ENCODE measurements around the gene ACTN4. TPM values are rescaled to one million over a fixed set of nuclear protein-coding genes. Genes with fewer than 3 reads are reported as not detected.

ACTN4 gene
- polyA plus RNA-seq, 1 experiment = 970 TPM

- no peak for TF ChIP-seq CTCF (IDR thresholded peaks at IDR 0.05; ENCODE audit: insufficient read depth, low read depth, low read length)
- Histone ChIP-seq H3K4me3 (ENCODE audit: low read depth, low read length) (no peak overlapping the region), H3K27me3 (ENCODE audit: control insufficient read depth, insufficient read depth, low read length) (no peaks in the 10 kb centered on the region), H3K36me3 (ENCODE audit: control insufficient read depth, insufficient read depth, low read length) (peaks cover 82% of the 10 kb centered on the region)
- CTCF ChIA-PET = no interaction called here
- DNase-seq (ENCODE audit: low read depth) = no peak
- POLR2A ChIA-PET = no interaction called here
Observed at GRCh38 chr19:38705197-38706019, 58.0 kb downstream of the ACTN4 start.

- DNase-seq (ENCODE audit: low read depth) = no peak
- H3K36me3 ChIP-seq (ENCODE audit: control insufficient read depth, insufficient read depth, low read length) = peaks cover 86% of the 10 kb centered on the region
- no peaks in the 10 kb centered on the region for H3K27me3 ChIP-seq (ENCODE audit: control insufficient read depth, insufficient read depth, low read length)
- H3K4me3 ChIP-seq (ENCODE audit: low read depth, low read length) = no peak overlapping the region
- no peak for TF ChIP-seq CTCF (IDR thresholded peaks at IDR 0.05; ENCODE audit: insufficient read depth, low read depth, low read length)
- POLR2A ChIA-PET = interaction anchor here (0.7 kb wide), 1 partner anchor 58 kb away, joined by 3 read pairs; no protein-coding TSS in a partner anchor
- CTCF ChIA-PET = no interaction called here
Observed at GRCh38 chr19:38706792-38707511, 59.5 kb downstream of the ACTN4 start.

DNA sequence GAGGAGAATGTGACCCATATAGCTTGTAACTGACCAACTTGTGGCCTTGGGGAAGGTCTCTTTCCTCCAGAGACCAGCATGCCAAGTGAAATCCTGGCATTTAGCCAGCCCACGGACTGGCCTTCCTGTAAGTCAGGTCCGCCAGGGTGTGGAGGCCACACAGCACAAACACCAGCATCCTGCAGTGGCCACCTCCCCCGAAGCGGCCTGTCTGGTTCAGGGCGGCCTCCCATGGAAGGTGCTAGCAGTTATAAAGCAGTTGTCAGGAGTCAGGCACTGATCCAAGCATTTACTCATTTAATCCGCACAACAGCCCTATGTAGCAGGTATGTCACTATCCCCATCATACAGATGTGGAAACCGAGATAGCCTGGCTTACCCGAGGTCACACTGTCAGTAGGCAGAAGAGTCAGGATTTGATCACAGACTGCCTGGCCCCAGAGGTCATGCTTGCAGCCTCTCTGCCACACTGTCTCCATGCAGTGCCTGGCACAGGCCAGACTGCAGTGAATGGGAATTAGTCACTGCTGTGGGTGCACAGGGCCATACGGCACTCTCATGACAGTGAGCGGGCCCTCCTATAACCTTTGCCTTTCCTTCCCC lies 60.2 kb downstream of the ACTN4 start:
- Histone ChIP-seq H3K36me3 (ENCODE audit: control insufficient read depth, insufficient read depth, low read length) (peaks cover 86% of the 10 kb centered on the region), H3K4me3 (ENCODE audit: low read depth, low read length) (no peak overlapping the region), H3K27me3 (ENCODE audit: control insufficient read depth, insufficient read depth, low read length) (no peaks in the 10 kb centered on the region)
- ChIA-PET CTCF (interaction anchor here (0.7 kb wide), 1 partner anchor 1616 kb away, joined by 3 read pairs; no protein-coding TSS in a partner anchor), POLR2A (interaction anchor here (0.7 kb wide), 1 partner anchor 59 kb away, joined by 3 read pairs; no protein-coding TSS in a partner anchor)
- DNase-seq (ENCODE audit: low read depth) = no peak
- TF ChIP-seq CTCF (IDR thresholded peaks at IDR 0.05; ENCODE audit: insufficient read depth, low read depth, low read length) = no peak

DNA sequence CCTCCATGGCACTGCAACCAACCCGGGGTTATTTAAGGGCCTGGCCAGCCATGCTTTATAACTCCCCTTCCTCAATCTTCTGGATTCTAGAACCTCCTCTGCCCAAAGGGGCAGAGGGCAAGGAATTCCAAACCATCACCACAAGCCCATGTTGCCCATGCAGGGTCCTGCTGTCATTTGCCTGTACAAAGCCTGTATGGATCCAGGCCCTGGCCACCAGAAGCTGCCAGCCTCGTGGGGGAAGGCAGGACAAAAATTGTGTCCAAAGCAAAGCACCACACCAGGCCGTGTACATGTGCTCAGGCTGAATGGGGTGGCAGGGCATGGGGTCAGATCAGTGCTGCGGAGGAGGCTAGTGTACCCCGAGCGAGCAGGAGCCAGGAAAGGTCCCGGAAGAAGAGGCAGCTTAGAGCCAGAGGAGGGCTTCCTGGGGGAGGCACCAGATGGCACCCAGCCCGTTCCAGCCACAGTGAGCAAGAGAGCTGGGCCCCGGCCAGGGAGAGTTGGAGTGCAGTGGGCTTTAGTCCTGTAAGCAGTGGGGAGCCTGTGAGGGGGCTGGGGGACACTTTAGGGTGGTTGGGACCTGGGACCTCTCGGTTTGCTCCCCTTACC lies 61.1 kb downstream of the ACTN4 start:
- ChIA-PET CTCF (no interaction called here), POLR2A (no interaction called here)
- no peak overlapping the region for H3K4me3 ChIP-seq (ENCODE audit: low read depth, low read length)
- no peak for TF ChIP-seq CTCF (IDR thresholded peaks at IDR 0.05; ENCODE audit: insufficient read depth, low read depth, low read length)
- DNase-seq (ENCODE audit: low read depth) = no peak
- no peaks in the 10 kb centered on the region for H3K27me3 ChIP-seq (ENCODE audit: control insufficient read depth, insufficient read depth, low read length)
- peaks cover 88% of the 10 kb centered on the region for H3K36me3 ChIP-seq (ENCODE audit: control insufficient read depth, insufficient read depth, low read length)

Data from BJ (cell line).